Large intestine (tissue), 3 donors: ENCODE measurements around the gene CLEC1B. TPM values are rescaled to one million over a fixed set of nuclear protein-coding genes. Genes with fewer than 3 reads are reported as not detected.

Experiments used
- DNase-seq, 2 donors: peaks; one replicate each; pipeline versions ENCODE4 v3.0.0 to v3.0.0-alpha.2; 2013
- H3K27ac ChIP-seq: one replicate; pipeline ENCODE4 v1.5.1; 2013; ENCODE audit warnings: low read length
- H3K27me3 ChIP-seq: 2 replicates; pipeline ENCODE4 v1.6.1; 2013; ENCODE audit warnings: low read length; ENCODE audit not compliant: control insufficient read depth, insufficient read depth
- H3K36me3 ChIP-seq: 2 replicates; pipeline ENCODE4 v1.6.1; 2013; ENCODE audit warnings: low read length; ENCODE audit not compliant: control insufficient read depth, insufficient read depth
- H3K4me1 ChIP-seq: one replicate; pipeline ENCODE4 v1.6.1; 2013; ENCODE audit warnings: low read length; ENCODE audit not compliant: control insufficient read depth, insufficient read depth
- H3K4me3 ChIP-seq: one replicate; pipeline ENCODE4 v1.5.1; 2013; ENCODE audit warnings: low read length
- H3K9me3 ChIP-seq: one replicate; pipeline ENCODE4 v1.6.1; 2013; ENCODE audit warnings: mild to moderate bottlenecking, low read depth, low read length, moderate library complexity; ENCODE audit not compliant: control insufficient read depth
- WGBS: methylation state at CpG from one replicate; pipeline ENCODE4 v1.1.5; 2013; ENCODE audit warnings: low lambda C conversion rate; ENCODE audit not compliant: insufficient coverage; 5-methylcytosine and 5-hydroxymethylcytosine counted together
- polyA plus RNA-seq: library from polyadenylated mRNA; unstranded; fragments of 120-200 nt; gene quantifications from one replicate; pipeline ENCODE4 v1.2.1, GENCODE V29; 2013

The CLEC1B gene
- polyA plus RNA-seq, 1 donor, result 0.19 TPM

DNA sequence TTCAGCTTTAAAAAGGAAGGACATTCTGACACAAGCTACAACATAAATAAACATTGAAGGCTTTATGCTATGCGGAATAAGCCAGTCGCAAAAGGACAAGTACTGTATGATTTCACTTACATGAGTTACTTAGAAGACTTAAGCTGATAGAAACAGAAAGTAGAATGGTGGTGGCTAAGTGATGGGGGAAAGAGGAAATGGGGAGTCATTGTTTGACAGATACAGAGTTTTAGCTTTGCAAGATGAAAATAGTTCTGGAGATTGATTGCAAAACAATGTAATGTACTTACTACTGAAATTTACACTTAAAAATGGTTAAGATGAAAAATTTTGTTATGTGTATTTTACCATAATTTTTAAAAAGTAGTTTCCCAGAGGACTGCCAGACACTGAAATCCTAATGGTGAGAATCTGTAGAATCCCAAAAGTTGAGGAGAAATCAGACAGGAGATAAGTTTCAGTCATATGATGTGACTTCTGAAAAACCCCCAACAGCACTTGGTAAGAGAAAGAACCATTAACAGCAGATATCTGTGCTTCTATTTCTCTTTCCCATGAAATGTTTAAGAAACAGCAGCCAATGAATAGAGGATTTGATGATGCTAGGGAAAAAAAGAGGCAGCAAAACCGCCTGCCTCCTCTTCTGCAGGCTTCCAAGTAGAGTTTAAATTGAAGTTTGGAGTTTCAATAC, 50.2 kb downstream of the CLEC1B start:
- no peaks in the 10 kb centered on the region for H3K27me3 ChIP-seq
- DNase-seq, result peak in 1 of 2 donors; percentile 6
- no peaks in the 10 kb centered on the region for H3K36me3 ChIP-seq
- no peaks in the 10 kb centered on the region for H3K4me1 ChIP-seq
- H3K9me3 ChIP-seq, result no peaks in the 10 kb centered on the region
- no peak overlapping the region for H3K27ac ChIP-seq
- no peak overlapping the region for H3K4me3 ChIP-seq
- 67% methylated on average over 3 of the region's 3 CpGs for WGBS

DNA sequence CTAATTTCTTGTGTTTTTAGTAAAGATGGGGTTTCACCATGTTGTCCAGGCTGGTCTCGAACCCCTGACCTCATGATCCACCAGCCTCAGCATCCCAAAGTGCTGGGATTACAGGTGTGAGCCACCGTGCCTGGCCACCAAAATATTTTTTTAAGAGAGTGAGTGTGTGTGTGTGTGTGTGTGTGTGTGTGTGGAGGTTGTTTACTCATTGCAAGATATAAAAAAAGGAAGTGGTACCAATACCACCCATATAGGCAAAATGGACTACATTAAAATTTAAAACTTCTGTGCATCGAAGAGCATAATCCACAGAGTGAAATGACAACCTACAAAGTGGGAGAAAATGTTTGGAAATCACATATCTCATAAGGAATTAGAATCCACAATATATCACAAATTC, 51.2 kb downstream of the CLEC1B start:
- no peak for DNase-seq
- H3K4me3 ChIP-seq, result no peak overlapping the region
- H3K27me3 ChIP-seq, result no peaks in the 10 kb centered on the region
- H3K9me3 ChIP-seq, result no peaks in the 10 kb centered on the region
- 80% methylated on average over 1 of the region's 3 CpGs for WGBS
- H3K4me1 ChIP-seq, result no peaks in the 10 kb centered on the region
- H3K36me3 ChIP-seq, result no peaks in the 10 kb centered on the region
- H3K27ac ChIP-seq, result no peak overlapping the region

GRCh38 chr12:9944391-9944790, 54.5 kb downstream of the CLEC1B start:
- Histone ChIP-seq H3K4me1 (no peaks in the 10 kb centered on the region), H3K27ac (no peak overlapping the region), H3K4me3 (no peak overlapping the region), H3K36me3 (no peaks in the 10 kb centered on the region), H3K27me3 (no peaks in the 10 kb centered on the region), H3K9me3 (no peaks in the 10 kb centered on the region)
- no peak for DNase-seq
- 76% methylated on average over 2 of the region's 2 CpGs for WGBS

DNA sequence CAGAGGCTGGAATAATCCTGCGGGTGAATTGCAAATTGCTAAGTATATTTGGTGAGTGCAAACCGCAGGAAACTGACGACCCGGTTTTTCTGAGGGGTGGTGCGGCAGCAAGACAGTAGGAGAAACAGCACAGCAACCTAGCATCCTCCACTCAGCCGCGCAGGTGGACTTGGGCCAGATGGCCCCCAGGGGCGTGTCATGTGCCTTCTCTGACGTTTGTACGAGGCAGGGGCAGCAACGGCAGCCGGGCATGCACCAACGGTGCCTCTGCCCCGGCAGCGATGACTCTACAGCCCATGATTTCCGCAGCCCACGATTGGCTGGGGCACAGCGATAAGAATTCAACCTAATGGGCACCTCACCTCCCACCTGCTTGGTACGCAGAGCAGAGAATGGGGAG, 55.7 kb downstream of the CLEC1B start:
- Histone ChIP-seq H3K27ac (no peak overlapping the region), H3K36me3 (no peaks in the 10 kb centered on the region), H3K4me3 (no peak overlapping the region), H3K9me3 (no peaks in the 10 kb centered on the region), H3K4me1 (no peaks in the 10 kb centered on the region), H3K27me3 (no peaks in the 10 kb centered on the region)
- DNase-seq, result no peak
- WGBS, result 80% methylated on average over 1 of the region's 19 CpGs

Other genes starting within 250 kb of the CLEC1B start
- 12.3 TPM for gene CD69, start 238.2 kb downstream of the CLEC1B start, polyA plus RNA-seq
- 1.5 TPM for gene KLRF1, start 171.6 kb downstream of the CLEC1B start, polyA plus RNA-seq
- 5.2 TPM for gene CLEC2B, start 129.8 kb downstream of the CLEC1B start, polyA plus RNA-seq
- 1.2 TPM for gene KLRF2, start 117.6 kb downstream of the CLEC1B start, polyA plus RNA-seq
- gene CLEC2A, start 66.8 kb downstream of the CLEC1B start, polyA plus RNA-seq, result not detected
- gene CLEC12A, start 27.7 kb downstream of the CLEC1B start, polyA plus RNA-seq, result 1.5 TPM
- gene CLEC12B, start 11.5 kb upstream of the CLEC1B start, polyA plus RNA-seq, result 0.25 TPM
- 2.5 TPM for gene CLEC9A, start 31.6 kb upstream of the CLEC1B start, polyA plus RNA-seq
- 2.5 TPM for gene CLEC1A, start 99.9 kb upstream of the CLEC1B start, polyA plus RNA-seq
- gene CLEC7A, start 131.1 kb upstream of the CLEC1B start, polyA plus RNA-seq, result 8.3 TPM
- 2.6 TPM for gene OLR1, start 173.0 kb upstream of the CLEC1B start, polyA plus RNA-seq
- 1.3 TPM for gene TMEM52B, start 179.9 kb upstream of the CLEC1B start, polyA plus RNA-seq
- 55.0 TPM for gene GABARAPL1, start 213.8 kb upstream of the CLEC1B start, polyA plus RNA-seq